ENCODE measurements around the gene FAM217B. TPM values are rescaled to one million over a fixed set of nuclear protein-coding genes. Genes with fewer than 3 reads are reported as not detected.

FAM217B gene
- total RNA-seq, 1 experiment from 2014 or later, result 7.2 TPM

- Histone ChIP-seq H3K79me2 (ENCODE audit: low read length) (no peaks in the 10 kb centered on the region), H3K9ac (ENCODE audit: low read length) (no peak overlapping the region), H2AFZ (ENCODE audit: low read length) (no peak overlapping the region), H3K36me3 (ENCODE audit: low read depth, low read length) (no peaks in the 10 kb centered on the region), H3K27me3 (ENCODE audit: low read length) (no peaks in the 10 kb centered on the region), H3K9me3 (ENCODE audit: low read length) (no peaks in the 10 kb centered on the region), H3K9me2 (replicated peaks; ENCODE audit: low read length) (no peaks in the 10 kb centered on the region), H3K4me2 (ENCODE audit: low read length) (no peak overlapping the region), H3K27ac (ENCODE audit: low read length) (no peak overlapping the region), H3K4me3 (ENCODE audit: low read length) (no peak overlapping the region), H4K20me1 (ENCODE audit: low read length) (no peaks in the 10 kb centered on the region), H3K4me1 (ENCODE audit: insufficient read depth, low read length) (peaks cover 12% of the 10 kb centered on the region; the same call in 1 of the 2 replicates), H3F3A (ENCODE audit: low read length, unreplicated experiment) (no peaks in the 10 kb centered on the region)
- no TSS peak for BruUV-seq (replicated peaks)
- no peak for TF ChIP-seq EZH2 (IDR thresholded peaks at IDR 0.05; ENCODE audit: low read length, unreplicated experiment)
- TF ChIP-seq CTCF (conservative IDR thresholded peaks at IDR 0.05; ENCODE audit: low read depth, low read length), result no peak
- no peak for TF ChIP-seq EZH2phosphoT487 (IDR thresholded peaks at IDR 0.05; ENCODE audit: borderline replicate concordance, low read length)
- CTCF ChIA-PET, result no interaction called here
- intact Hi-C loops (cut with micrococcal nuclease), result no loop called here
- ATAC-seq (no peak), DNase-seq (no peak)
- POLR2A ChIA-PET (ENCODE audit: unreplicated experiment), result no interaction called here
These were observed 22.0 kb downstream of the FAM217B start for GRCh38 chr20:59962155-59962554.

- Histone ChIP-seq H3K27me3 (ENCODE audit: low read length) (no peaks in the 10 kb centered on the region), H3F3A (ENCODE audit: low read length, unreplicated experiment) (no peaks in the 10 kb centered on the region), H3K9ac (ENCODE audit: low read length) (no peak overlapping the region), H3K9me2 (replicated peaks; ENCODE audit: low read length) (no peaks in the 10 kb centered on the region), H3K27ac (ENCODE audit: low read length) (no peak overlapping the region), H3K4me2 (ENCODE audit: low read length) (no peak overlapping the region), H3K4me3 (ENCODE audit: low read length) (no peak overlapping the region), H3K9me3 (ENCODE audit: low read length) (no peaks in the 10 kb centered on the region), H3K79me2 (ENCODE audit: low read length) (no peaks in the 10 kb centered on the region), H3K36me3 (ENCODE audit: low read depth, low read length) (no peaks in the 10 kb centered on the region), H3K4me1 (ENCODE audit: insufficient read depth, low read length) (peaks cover 16% of the 10 kb centered on the region), H2AFZ (ENCODE audit: low read length) (no peak overlapping the region), H4K20me1 (ENCODE audit: low read length) (no peaks in the 10 kb centered on the region)
- no TSS peak for BruUV-seq (replicated peaks)
- ATAC-seq, result no peak
- POLR2A ChIA-PET (ENCODE audit: unreplicated experiment), result no interaction called here
- intact Hi-C loops (cut with micrococcal nuclease), result no loop called here
- TF ChIP-seq EZH2 (IDR thresholded peaks at IDR 0.05; ENCODE audit: low read length, unreplicated experiment) (no peak), EZH2phosphoT487 (IDR thresholded peaks at IDR 0.05; ENCODE audit: borderline replicate concordance, low read length) (no peak), CTCF (conservative IDR thresholded peaks at IDR 0.05; ENCODE audit: low read depth, low read length) (no peak)
- no peak for DNase-seq
- CTCF ChIA-PET, result no interaction called here
These were observed 26.2 kb downstream of the FAM217B start for GRCh38 chr20:59966428-59966827.

- no peak overlapping the region for H2AFZ ChIP-seq (ENCODE audit: low read length)
- H3K4me1 ChIP-seq (ENCODE audit: insufficient read depth, low read length), result peaks cover 27% of the 10 kb centered on the region
- peak; percentile 16 for DNase-seq
- ChIA-PET POLR2A (ENCODE audit: unreplicated experiment) (no interaction called here), CTCF (no interaction called here)
- H3K9ac ChIP-seq (ENCODE audit: low read length), result peak overlapping the region; percentile 5; the same call in 1 of the 2 replicates
- intact Hi-C loops (cut with micrococcal nuclease), result no loop called here
- H3K9me3 ChIP-seq (ENCODE audit: low read length), result no peaks in the 10 kb centered on the region
- peak overlapping the region; percentile 58 for H3K4me2 ChIP-seq (ENCODE audit: low read length)
- H3K4me3 ChIP-seq (ENCODE audit: low read length), result no peak overlapping the region
- peak overlapping the region; percentile 75 for H3K27ac ChIP-seq (ENCODE audit: low read length)
- ATAC-seq, result no peak
- no peaks in the 10 kb centered on the region for H3K27me3 ChIP-seq (ENCODE audit: low read length)
- TF ChIP-seq CTCF (conservative IDR thresholded peaks at IDR 0.05; ENCODE audit: low read depth, low read length) (no peak), EZH2 (IDR thresholded peaks at IDR 0.05; ENCODE audit: low read length, unreplicated experiment) (no peak), EZH2phosphoT487 (IDR thresholded peaks at IDR 0.05; ENCODE audit: borderline replicate concordance, low read length) (no peak)
- no TSS peak for BruUV-seq (replicated peaks)
- H4K20me1 ChIP-seq (ENCODE audit: low read length), result no peaks in the 10 kb centered on the region
- H3F3A ChIP-seq (ENCODE audit: low read length, unreplicated experiment), result no peaks in the 10 kb centered on the region
- no peaks in the 10 kb centered on the region for H3K79me2 ChIP-seq (ENCODE audit: low read length)
- H3K9me2 ChIP-seq (replicated peaks; ENCODE audit: low read length), result no peaks in the 10 kb centered on the region
- H3K36me3 ChIP-seq (ENCODE audit: low read depth, low read length), result no peaks in the 10 kb centered on the region
These were observed 31.2 kb downstream of the FAM217B start for GRCh38 chr20:59971428-59971827.

Data from PC-3 (cell line).